Measurements from ENCODE around the gene AJAP1.

Gene AJAP1

DNA sequence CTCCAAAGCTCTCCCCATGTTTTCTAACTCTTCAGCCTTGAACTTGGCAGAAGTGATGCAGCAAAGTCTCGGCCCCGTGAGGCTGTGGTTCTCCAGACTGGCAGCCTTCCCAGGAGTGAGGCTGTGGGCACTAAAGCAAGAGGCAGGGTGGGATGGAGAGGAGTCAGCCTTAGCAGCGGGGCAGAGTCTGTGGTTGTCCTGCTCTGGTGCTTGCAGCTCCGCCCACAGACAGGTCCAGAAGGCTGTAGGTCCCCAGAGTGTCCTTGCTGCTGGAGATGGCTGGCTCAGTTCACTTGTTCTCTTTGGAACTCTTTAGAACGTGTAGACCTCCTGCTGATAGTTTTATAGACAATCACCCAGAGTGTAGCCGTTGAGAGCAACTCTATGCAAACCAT is 142.6 kb downstream of the AJAP1 start:
- Histone ChIP-seq H3K4me1 (no peaks in the 10 kb centered on the region), H3K27me3 (ENCODE audit: low read depth) (no peaks in the 10 kb centered on the region), H3K36me3 (replicated peaks) (no peaks in the 10 kb centered on the region), H3K9me3 (no peaks in the 10 kb centered on the region), H3K4me3 (no peak overlapping the region)
- in situ Hi-C loops (cut with MboI; ENCODE audit: low sequenced_read_pairs): no loop called here
- DNase-seq (ENCODE audit: low spot score in 2 of 2): no peak

DNA sequence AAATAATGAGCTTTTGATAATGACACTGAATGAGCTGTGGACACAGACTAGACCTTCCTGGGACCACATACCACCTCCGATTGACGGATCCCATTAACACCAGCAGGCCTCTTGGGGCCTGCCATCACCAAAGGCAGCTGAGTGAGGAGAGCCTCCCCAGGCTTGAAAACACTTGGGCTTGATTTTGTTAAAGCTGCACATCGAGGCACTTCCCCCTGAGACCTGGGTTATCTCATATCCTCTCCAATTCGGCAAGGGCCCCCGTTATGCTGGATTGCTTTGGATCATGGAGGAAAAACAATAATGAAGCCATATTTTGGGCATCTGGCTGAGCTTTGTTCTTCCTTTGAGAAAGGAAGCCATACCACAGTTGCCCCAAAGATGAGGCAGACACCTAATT is 143.0 kb downstream of the AJAP1 start:
- no peaks in the 10 kb centered on the region for H3K36me3 ChIP-seq (replicated peaks)
- H3K4me3 ChIP-seq: no peak overlapping the region
- no peaks in the 10 kb centered on the region for H3K4me1 ChIP-seq
- no peaks in the 10 kb centered on the region for H3K9me3 ChIP-seq
- DNase-seq (ENCODE audit: low spot score in 2 of 2): no peak
- H3K27me3 ChIP-seq (ENCODE audit: low read depth): no peaks in the 10 kb centered on the region
- in situ Hi-C loops (cut with MboI; ENCODE audit: low sequenced_read_pairs): no loop called here

DNA sequence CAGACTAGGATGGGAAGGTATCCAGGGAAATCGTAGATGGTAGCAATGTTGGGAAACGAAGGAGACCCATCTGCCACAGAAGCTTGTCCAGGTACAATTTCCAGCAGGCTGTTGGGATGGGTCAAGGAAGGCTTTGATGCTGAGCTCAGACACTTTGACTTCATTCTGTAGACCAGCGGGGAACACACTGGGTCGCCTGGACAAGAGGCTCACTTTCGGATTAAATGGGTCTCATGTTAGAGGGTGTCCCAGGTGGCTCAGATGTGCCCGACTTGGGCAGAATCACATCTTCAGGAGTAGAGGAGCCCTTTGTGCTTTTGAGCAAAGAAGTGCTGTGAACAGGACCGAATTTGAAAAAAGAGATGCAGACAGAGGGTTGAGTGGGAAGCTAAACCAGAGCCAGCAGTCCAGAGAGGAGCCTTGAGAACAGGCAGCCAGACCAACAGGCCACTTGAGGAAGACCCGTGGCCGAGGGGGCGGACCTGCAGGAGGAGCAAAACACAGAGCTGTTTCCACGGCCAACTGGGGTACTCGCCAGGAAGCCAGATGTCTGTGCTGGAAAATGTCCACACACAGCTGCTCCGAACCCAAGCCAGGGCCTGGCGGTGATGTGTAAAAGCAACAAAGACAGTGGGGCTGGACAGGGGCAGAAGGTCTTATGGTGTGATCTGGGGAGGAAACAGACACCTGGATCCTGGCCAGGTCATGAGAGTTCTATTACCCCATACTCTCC is 146.9 kb downstream of the AJAP1 start:
- Histone ChIP-seq H3K36me3 (replicated peaks) (no peaks in the 10 kb centered on the region), H3K27me3 (ENCODE audit: low read depth) (no peaks in the 10 kb centered on the region), H3K9me3 (no peaks in the 10 kb centered on the region; the same call in 1 of the 2 replicates), H3K4me1 (no peaks in the 10 kb centered on the region), H3K4me3 (no peak overlapping the region)
- no peak for DNase-seq (ENCODE audit: low spot score in 2 of 2)
- in situ Hi-C loops (cut with MboI; ENCODE audit: low sequenced_read_pairs): no loop called here

DNA sequence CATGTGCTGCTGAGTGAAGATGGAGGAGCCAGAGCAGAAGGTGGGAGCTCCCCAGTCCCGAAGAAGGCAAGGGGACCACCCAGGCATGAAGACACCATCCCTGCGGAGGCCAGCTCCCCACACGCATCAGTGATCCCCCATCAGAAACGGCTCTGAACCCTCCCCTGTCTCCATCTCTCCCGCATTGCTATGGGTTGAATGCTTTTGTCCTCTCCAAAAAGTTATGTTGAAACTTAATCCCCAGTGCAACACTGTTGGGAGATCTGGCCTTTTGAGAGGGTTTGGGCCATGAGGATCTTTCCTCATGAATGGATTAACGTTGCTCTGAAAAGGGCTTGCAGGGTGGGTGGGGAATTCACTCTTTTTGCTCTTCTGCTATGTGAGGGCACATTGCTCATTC is 147.6 kb downstream of the AJAP1 start:
- no peak overlapping the region for H3K4me3 ChIP-seq
- no peaks in the 10 kb centered on the region for H3K27me3 ChIP-seq (ENCODE audit: low read depth)
- H3K36me3 ChIP-seq (replicated peaks): no peaks in the 10 kb centered on the region
- no peaks in the 10 kb centered on the region; the same call in 1 of the 2 replicates for H3K9me3 ChIP-seq
- H3K4me1 ChIP-seq: no peaks in the 10 kb centered on the region
- in situ Hi-C loops (cut with MboI; ENCODE audit: low sequenced_read_pairs): no loop called here
- DNase-seq (ENCODE audit: low spot score in 2 of 2): no peak

DNA sequence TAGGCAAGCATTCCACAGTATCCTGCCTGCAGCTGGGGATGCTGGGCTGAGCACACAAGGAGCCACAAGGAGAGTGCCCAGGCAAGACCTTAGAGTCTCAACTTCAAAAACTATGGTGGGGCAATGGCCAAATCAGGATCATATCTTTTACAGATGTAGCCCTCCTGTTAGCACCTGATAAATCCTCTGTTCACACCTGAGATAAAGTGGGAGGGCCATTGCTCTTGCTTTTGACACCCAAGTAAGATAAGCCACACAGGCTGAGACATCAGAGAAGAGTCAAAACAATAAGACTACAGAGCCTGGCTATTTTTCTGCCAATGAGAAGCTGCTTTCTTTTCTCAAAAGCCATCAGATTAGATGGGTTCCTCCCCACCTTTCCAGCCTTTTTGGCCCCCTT is 148.9 kb downstream of the AJAP1 start:
- Histone ChIP-seq H3K4me1 (no peaks in the 10 kb centered on the region), H3K4me3 (no peak overlapping the region), H3K9me3 (no peaks in the 10 kb centered on the region; the same call in 1 of the 2 replicates), H3K27me3 (ENCODE audit: low read depth) (no peaks in the 10 kb centered on the region), H3K36me3 (replicated peaks) (no peaks in the 10 kb centered on the region)
- in situ Hi-C loops (cut with MboI; ENCODE audit: low sequenced_read_pairs): no loop called here
- DNase-seq (ENCODE audit: low spot score in 2 of 2): no peak

DNA sequence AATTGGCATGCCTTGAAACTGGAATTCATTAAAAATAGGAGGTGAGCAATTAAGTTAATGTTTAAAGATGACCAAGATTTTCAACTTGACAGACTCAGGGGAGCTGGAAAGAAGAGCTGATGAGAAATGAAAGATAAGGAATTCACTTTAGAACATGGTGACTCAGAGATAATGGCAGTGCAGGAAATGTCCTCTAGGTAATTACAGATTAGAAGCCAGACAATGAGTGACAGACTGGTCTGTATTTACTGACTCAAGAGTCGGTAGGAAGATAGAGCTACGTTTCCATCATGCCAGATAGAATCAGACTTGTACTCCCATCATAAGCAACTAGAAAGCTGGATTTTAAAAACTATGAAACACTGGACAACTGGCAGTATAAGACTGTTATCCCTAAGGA is 151.6 kb downstream of the AJAP1 start:
- no peak for DNase-seq (ENCODE audit: low spot score in 2 of 2)
- Histone ChIP-seq H3K27me3 (ENCODE audit: low read depth) (no peaks in the 10 kb centered on the region), H3K9me3 (no peaks in the 10 kb centered on the region; the same call in 1 of the 2 replicates), H3K4me1 (no peaks in the 10 kb centered on the region), H3K4me3 (no peak overlapping the region), H3K36me3 (replicated peaks) (no peaks in the 10 kb centered on the region)
- in situ Hi-C loops (cut with MboI; ENCODE audit: low sequenced_read_pairs): no loop called here

DNA sequence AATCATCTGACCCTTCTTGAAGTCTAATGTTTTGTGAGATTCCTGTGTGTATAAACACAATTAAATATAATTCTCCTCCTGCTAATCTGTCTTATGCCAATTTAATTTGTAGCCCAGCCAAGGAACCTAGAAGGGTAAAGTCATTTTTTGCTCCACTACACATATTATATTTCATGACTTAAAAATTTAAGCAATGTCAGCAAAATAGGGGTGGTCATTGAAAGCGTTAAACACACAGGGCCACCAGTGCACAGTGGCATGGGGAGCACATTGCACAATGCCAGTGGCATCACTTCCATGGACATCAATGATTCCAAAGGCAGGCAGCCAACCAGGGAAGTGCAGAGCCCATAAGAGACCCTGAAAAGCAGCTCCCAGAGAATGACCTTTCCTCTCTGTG is 166.1 kb downstream of the AJAP1 start:
- in situ Hi-C loops (cut with MboI; ENCODE audit: low sequenced_read_pairs): no loop called here
- no peaks in the 10 kb centered on the region; the same call in 1 of the 2 replicates for H3K9me3 ChIP-seq
- no peaks in the 10 kb centered on the region for H3K27me3 ChIP-seq (ENCODE audit: low read depth)
- no peak for DNase-seq (ENCODE audit: low spot score in 2 of 2)
- no peaks in the 10 kb centered on the region for H3K36me3 ChIP-seq (replicated peaks)
- H3K4me3 ChIP-seq: no peak overlapping the region
- H3K4me1 ChIP-seq: no peaks in the 10 kb centered on the region

DNA sequence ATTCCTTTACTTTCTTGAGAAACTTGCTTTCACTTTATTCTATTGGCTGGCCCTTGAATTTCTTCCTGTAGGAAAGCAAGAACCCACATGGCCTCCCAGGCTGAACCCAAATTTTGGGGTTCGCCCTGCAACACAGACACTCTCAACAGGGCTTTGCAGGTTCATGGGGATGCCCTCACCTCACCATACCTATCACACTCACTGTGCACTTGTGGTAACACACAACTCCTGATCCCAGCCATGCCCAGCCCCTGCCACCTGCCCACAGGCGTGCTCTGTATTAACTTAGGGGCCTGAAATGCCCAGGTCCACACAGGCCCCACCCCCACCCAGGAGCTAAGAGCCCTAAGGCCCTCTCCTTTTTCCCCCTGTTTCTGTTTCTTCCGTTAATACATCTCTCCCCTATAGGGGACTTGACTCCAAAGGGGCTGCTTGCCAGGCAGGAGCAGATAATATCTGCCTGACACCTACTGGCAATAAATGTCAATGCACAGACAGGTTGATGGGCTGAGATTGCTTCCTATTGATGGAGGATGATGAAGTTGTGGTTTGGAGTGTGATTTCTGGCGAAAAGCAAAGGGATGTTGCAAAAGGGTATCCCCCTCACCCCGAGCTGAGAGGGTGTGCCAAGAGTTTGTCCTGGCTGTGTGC is 171.5 kb downstream of the AJAP1 start:
- Histone ChIP-seq H3K27me3 (ENCODE audit: low read depth) (no peaks in the 10 kb centered on the region), H3K4me3 (no peak overlapping the region), H3K9me3 (no peaks in the 10 kb centered on the region), H3K4me1 (no peaks in the 10 kb centered on the region), H3K36me3 (replicated peaks) (no peaks in the 10 kb centered on the region)
- in situ Hi-C loops (cut with MboI; ENCODE audit: low sequenced_read_pairs): no loop called here
- no peak for DNase-seq (ENCODE audit: low spot score in 2 of 2)

DNA sequence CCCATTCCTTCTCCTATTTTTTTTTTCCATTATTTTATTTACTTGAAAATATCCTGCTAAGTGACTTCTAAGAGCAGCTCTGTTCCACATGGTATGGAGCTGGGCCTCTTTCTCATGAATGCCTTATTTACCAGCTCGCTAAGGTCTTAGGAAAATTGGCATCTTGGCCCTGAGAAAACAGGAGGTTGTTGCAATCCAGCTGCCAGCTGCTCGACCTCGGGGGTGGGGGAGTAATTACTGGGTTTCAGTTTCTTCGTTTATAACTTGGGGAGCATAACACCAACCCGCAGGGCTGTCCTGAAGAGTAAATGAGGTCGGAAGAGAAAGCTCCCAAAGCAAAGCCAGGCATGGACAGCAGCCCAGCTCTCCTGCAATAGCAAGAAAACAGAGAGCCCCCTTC is 176.3 kb downstream of the AJAP1 start:
- H3K9me3 ChIP-seq: no peaks in the 10 kb centered on the region
- no peak for DNase-seq (ENCODE audit: low spot score in 2 of 2)
- no peak overlapping the region for H3K4me3 ChIP-seq
- H3K36me3 ChIP-seq (replicated peaks): no peaks in the 10 kb centered on the region
- no peaks in the 10 kb centered on the region for H3K4me1 ChIP-seq
- in situ Hi-C loops (cut with MboI; ENCODE audit: low sequenced_read_pairs): no loop called here
- no peaks in the 10 kb centered on the region for H3K27me3 ChIP-seq (ENCODE audit: low read depth)

DNA sequence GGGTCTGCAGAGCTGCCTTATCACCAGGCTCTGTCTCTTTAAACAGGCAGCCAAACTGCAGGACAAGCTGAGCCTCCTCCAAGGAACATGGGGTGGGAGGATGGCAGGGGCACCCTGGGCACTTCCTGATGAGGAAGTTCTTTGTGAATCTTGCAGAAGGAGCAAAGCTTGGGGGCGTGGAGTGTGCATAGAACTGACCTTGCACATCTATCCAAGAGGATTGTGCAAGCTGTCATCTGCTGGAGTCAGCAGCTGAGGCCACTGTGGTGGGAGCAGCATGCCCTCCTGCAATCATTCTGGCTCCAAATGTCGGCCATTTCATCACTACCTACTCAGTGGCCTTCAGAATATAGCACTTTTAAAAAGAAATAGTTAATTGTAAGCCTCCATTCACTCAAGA is 182.2 kb downstream of the AJAP1 start:
- Histone ChIP-seq H3K36me3 (replicated peaks) (no peaks in the 10 kb centered on the region), H3K9me3 (no peaks in the 10 kb centered on the region), H3K27me3 (ENCODE audit: low read depth) (no peaks in the 10 kb centered on the region), H3K4me3 (no peak overlapping the region), H3K4me1 (no peaks in the 10 kb centered on the region)
- in situ Hi-C loops (cut with MboI; ENCODE audit: low sequenced_read_pairs): no loop called here
- no peak for DNase-seq (ENCODE audit: low spot score in 2 of 2)

DNA sequence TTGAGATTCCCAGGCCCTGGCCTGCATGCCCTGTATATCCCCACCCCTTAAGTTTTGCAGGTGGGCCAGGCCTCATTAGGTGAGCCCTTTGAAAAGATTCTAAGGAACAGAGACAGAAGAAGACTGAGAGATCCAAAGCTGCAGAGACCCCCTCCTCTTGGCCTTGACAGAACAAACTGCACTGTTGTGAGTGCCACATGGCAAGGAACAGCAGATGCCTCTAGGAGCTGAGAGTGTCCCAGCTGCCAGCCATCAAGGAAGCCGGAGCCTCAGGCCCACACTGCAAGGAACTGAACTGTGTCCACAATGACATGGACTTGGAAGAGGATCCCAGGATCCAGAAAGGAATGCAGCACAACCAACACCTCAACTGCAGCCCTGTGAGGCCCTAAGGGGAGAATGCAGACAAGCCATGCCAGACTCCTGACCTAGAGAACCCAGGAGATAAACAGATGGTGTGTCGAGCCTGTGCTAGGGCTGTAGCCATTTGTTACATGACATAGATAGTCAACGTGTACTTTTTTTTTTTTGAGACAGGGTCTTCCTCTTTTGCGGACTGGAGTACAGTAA is 182.7 kb downstream of the AJAP1 start:
- Histone ChIP-seq H3K27me3 (ENCODE audit: low read depth) (no peaks in the 10 kb centered on the region), H3K36me3 (replicated peaks) (no peaks in the 10 kb centered on the region), H3K9me3 (no peaks in the 10 kb centered on the region), H3K4me1 (no peaks in the 10 kb centered on the region), H3K4me3 (no peak overlapping the region)
- in situ Hi-C loops (cut with MboI; ENCODE audit: low sequenced_read_pairs): no loop called here
- DNase-seq (ENCODE audit: low spot score in 2 of 2): no peak

DNA sequence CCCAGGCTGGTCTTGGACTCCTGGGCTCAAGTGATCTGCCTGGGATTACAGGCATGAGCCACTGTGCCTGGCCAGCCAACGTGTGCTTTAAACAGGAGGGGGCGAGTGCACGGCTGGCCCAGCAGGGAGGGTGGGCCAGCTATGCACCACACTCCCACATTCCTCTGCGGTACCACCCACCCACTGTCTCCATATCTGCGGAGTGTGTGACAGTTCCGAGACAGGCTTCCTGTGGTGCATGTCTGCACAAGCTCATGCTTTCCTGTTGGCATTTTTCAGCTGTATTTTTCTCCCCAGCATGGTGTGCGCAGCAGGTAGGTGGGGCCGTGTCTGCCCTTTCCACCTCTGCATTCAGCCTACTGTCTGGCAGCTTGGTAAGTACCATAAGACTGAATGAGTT is 183.3 kb downstream of the AJAP1 start:
- in situ Hi-C loops (cut with MboI; ENCODE audit: low sequenced_read_pairs): no loop called here
- DNase-seq (ENCODE audit: low spot score in 2 of 2): no peak
- Histone ChIP-seq H3K36me3 (replicated peaks) (no peaks in the 10 kb centered on the region), H3K4me3 (no peak overlapping the region), H3K9me3 (no peaks in the 10 kb centered on the region), H3K4me1 (no peaks in the 10 kb centered on the region), H3K27me3 (ENCODE audit: low read depth) (no peaks in the 10 kb centered on the region)

DNA sequence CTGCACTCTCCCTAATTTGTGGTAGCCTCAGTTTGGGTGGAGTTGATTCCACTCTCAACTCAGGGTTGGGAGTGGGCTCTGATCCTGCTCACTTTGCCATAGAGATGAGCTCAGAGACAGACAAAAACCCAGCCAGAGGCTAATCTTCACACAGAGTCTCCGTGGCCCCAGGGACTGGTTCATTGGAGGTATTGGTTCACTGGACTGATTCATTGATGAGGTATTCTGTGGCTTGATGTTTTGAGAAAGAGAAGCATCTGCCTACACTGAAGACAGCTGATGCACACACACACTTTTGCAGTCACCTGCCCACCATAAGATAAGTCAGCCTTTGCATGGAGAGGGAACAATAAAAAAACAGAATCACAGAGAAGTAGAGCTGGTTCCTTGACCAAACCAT is 183.8 kb downstream of the AJAP1 start:
- in situ Hi-C loops (cut with MboI; ENCODE audit: low sequenced_read_pairs): no loop called here

More for the DNA sequence above, 183.8 kb downstream of the AJAP1 start:
- DNase-seq (ENCODE audit: low spot score in 2 of 2): no peak
- H3K4me1 ChIP-seq: no peaks in the 10 kb centered on the region
- H3K9me3 ChIP-seq: no peaks in the 10 kb centered on the region
- no peaks in the 10 kb centered on the region for H3K27me3 ChIP-seq (ENCODE audit: low read depth)
- no peaks in the 10 kb centered on the region for H3K36me3 ChIP-seq (replicated peaks)
- no peak overlapping the region for H3K4me3 ChIP-seq
